ENCODE results near the gene HINT2. TPM values are rescaled to one million over a fixed set of nuclear protein-coding genes. Genes with fewer than 3 reads are reported as not detected.
A peak's percentile ranks its signal among the peaks of the same experiment; 100 is the strongest.

HINT2 gene
- total RNA-seq, 1 donor from 2014 or later = 51.1 TPM

- TF ChIP-seq CTCF (conservative IDR thresholded peaks at IDR 0.05) = no peak
- no peak overlapping the region for H3K4me3 Mint-ChIP-seq
- DNase-seq (ENCODE audit: extremely low spot score, unreplicated experiment) = peak; percentile 45
- H3K27ac Mint-ChIP-seq = no peak overlapping the region
- no peaks in the 10 kb centered on the region for H3K9me3 Mint-ChIP-seq
- H3K27me3 Mint-ChIP-seq = peaks cover 40% of the 10 kb centered on the region
- H3K4me1 Mint-ChIP-seq (ENCODE audit: unreplicated experiment) = no peaks in the 10 kb centered on the region
- no peaks in the 10 kb centered on the region for H3K36me3 Mint-ChIP-seq
Observed at GRCh38 chr9:35859310-35859989, 44.6 kb upstream of the HINT2 start.

GRCh38 chr9:35858458-35858857 lies 43.6 kb upstream of the HINT2 start:
- TF ChIP-seq CTCF (conservative IDR thresholded peaks at IDR 0.05) = no peak
- Mint-ChIP-seq H3K27me3 (peaks cover 34% of the 10 kb centered on the region), H3K4me3 (no peak overlapping the region), H3K27ac (no peak overlapping the region), H3K9me3 (no peaks in the 10 kb centered on the region), H3K4me1 (ENCODE audit: unreplicated experiment) (no peaks in the 10 kb centered on the region), H3K36me3 (no peaks in the 10 kb centered on the region)
- no peak for DNase-seq (ENCODE audit: extremely low spot score, unreplicated experiment)

GRCh38 chr9:35856882-35857281 lies 42.0 kb upstream of the HINT2 start:
- peak; percentile 57 for DNase-seq (ENCODE audit: extremely low spot score, unreplicated experiment)
- TF ChIP-seq CTCF (conservative IDR thresholded peaks at IDR 0.05) = no peak

GRCh38 chr9:35856206-35856605 lies 41.4 kb upstream of the HINT2 start:
- H3K4me1 Mint-ChIP-seq (ENCODE audit: unreplicated experiment) = no peaks in the 10 kb centered on the region
- no peak overlapping the region for H3K27ac Mint-ChIP-seq
- peaks cover 16% of the 10 kb centered on the region for H3K27me3 Mint-ChIP-seq
- no peaks in the 10 kb centered on the region for H3K9me3 Mint-ChIP-seq
- DNase-seq (ENCODE audit: extremely low spot score, unreplicated experiment) = no peak
- no peak overlapping the region for H3K4me3 Mint-ChIP-seq
- TF ChIP-seq CTCF (conservative IDR thresholded peaks at IDR 0.05) = no peak
- no peaks in the 10 kb centered on the region for H3K36me3 Mint-ChIP-seq

More at GRCh38 chr9:35856882-35857281, 42.0 kb upstream of the HINT2 start:
- no peak overlapping the region for H3K27ac Mint-ChIP-seq
- H3K36me3 Mint-ChIP-seq = no peaks in the 10 kb centered on the region
- H3K27me3 Mint-ChIP-seq = peaks cover 23% of the 10 kb centered on the region
- H3K4me3 Mint-ChIP-seq = no peak overlapping the region
- H3K4me1 Mint-ChIP-seq (ENCODE audit: unreplicated experiment) = no peaks in the 10 kb centered on the region
- no peaks in the 10 kb centered on the region for H3K9me3 Mint-ChIP-seq

- H3K36me3 Mint-ChIP-seq = no peaks in the 10 kb centered on the region
- TF ChIP-seq CTCF (conservative IDR thresholded peaks at IDR 0.05) = no peak
- no peak overlapping the region for H3K27ac Mint-ChIP-seq
- H3K27me3 Mint-ChIP-seq = peaks cover 4% of the 10 kb centered on the region
- peak; percentile 43 for DNase-seq (ENCODE audit: extremely low spot score, unreplicated experiment)
- H3K9me3 Mint-ChIP-seq = no peaks in the 10 kb centered on the region
- H3K4me1 Mint-ChIP-seq (ENCODE audit: unreplicated experiment) = no peaks in the 10 kb centered on the region
- no peak overlapping the region for H3K4me3 Mint-ChIP-seq
Observed at GRCh38 chr9:35854091-35854762, 39.4 kb upstream of the HINT2 start.

Measured in type B pancreatic cell (in vitro differentiated cells).